GM13977 (cell line): ENCODE data around the gene SLC52A3.

Source experiments
- DNase-seq: peaks from one replicate; pipeline ENCODE4 v3.0.0; 2012; ENCODE audit warnings: low spot score
- in situ Hi-C: fragments of 300-500 bp; cut with MboI; formaldehyde crosslinking; loops from one replicate; pipeline ENCODE4 v1.12.0; 2022; ENCODE audit warnings: low sequenced_read_pairs, low pct_unique_long_range_greater_than_20kb, mixed read lengths, inconsistent platforms; ENCODE audit not compliant: unreplicated experiment
- TF ChIP-seq, protein P1 (sequence below): IDR thresholded peaks from 2 replicates; pipeline ENCODE4 v1.5.1; 2012; ENCODE audit warnings: mild to moderate bottlenecking, control low read depth; ENCODE audit not compliant: insufficient read depth; ENCODE audit errors: extremely low read depth, missing control alignments

SLC52A3 gene

DNA sequence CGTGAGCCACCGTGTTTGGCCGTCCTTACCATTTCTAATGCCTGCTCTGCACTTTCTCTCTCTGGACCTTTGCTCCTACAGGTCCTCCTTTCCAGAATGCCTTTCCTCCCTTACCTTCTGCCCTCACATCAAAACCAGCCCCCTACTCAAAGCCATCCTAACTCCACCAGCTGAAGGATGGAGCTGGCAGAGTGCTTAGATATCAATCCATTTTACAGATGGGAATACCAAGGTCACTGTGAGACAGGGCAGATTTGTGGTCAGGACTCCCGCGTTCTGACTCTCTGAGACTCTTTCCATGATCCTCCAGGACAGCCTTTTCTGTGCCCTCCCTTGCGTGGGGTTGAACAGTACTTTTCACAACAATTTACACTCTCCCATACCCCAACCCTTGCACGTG, 51.0 kb downstream of the SLC52A3 start:
- in situ Hi-C loops = no loop called here
- no peak for DNase-seq
- TF ChIP-seq, protein P1, sequence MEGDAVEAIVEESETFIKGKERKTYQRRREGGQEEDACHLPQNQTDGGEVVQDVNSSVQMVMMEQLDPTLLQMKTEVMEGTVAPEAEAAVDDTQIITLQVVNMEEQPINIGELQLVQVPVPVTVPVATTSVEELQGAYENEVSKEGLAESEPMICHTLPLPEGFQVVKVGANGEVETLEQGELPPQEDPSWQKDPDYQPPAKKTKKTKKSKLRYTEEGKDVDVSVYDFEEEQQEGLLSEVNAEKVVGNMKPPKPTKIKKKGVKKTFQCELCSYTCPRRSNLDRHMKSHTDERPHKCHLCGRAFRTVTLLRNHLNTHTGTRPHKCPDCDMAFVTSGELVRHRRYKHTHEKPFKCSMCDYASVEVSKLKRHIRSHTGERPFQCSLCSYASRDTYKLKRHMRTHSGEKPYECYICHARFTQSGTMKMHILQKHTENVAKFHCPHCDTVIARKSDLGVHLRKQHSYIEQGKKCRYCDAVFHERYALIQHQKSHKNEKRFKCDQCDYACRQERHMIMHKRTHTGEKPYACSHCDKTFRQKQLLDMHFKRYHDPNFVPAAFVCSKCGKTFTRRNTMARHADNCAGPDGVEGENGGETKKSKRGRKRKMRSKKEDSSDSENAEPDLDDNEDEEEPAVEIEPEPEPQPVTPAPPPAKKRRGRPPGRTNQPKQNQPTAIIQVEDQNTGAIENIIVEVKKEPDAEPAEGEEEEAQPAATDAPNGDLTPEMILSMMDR = no peak

DNA sequence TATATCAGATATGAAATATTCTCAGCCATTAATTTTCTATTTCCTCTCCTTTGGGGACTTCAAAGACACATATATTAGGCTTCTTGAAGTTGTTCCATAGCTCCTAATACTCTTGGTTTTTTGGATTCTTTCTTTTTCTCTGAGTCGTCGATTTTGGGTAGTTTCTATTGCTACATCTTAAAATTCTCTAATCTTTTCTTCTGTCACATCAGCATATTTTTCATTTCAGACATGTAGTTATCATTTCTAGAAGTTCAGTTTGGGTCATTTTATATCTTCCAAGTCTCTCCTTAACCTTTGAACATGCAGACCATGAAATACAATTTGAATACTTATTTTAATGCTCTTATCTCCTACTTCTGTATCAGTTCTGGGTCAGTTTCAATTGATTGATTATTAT, 53.8 kb downstream of the SLC52A3 start:
- in situ Hi-C loops = no loop called here
- TF ChIP-seq, protein P1 = no peak

DNA sequence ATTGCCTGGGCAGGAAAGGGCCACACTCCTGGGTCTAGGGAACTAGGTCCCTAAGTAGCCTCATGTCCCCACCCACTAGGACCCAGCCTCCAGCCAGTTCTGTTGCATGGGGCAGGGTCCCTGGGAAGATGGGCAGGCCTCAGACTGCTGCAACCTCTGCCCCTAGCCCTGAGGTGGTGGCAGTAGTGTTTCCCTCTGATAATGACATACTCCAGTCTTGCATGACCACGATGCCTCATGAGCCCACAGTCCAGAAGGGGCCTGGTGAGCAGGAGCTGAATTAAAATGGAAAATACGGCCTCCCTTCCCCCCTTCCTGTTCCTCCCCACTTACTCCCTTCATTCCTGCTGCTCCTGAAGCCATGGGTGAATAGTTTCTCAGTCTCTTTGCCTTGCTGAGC, 56.7 kb downstream of the SLC52A3 start:
- no peak for DNase-seq
- TF ChIP-seq, protein P1 = no peak
- in situ Hi-C loops = no loop called here

More for the DNA sequence above, 53.8 kb downstream of the SLC52A3 start:
- no peak for DNase-seq

DNA sequence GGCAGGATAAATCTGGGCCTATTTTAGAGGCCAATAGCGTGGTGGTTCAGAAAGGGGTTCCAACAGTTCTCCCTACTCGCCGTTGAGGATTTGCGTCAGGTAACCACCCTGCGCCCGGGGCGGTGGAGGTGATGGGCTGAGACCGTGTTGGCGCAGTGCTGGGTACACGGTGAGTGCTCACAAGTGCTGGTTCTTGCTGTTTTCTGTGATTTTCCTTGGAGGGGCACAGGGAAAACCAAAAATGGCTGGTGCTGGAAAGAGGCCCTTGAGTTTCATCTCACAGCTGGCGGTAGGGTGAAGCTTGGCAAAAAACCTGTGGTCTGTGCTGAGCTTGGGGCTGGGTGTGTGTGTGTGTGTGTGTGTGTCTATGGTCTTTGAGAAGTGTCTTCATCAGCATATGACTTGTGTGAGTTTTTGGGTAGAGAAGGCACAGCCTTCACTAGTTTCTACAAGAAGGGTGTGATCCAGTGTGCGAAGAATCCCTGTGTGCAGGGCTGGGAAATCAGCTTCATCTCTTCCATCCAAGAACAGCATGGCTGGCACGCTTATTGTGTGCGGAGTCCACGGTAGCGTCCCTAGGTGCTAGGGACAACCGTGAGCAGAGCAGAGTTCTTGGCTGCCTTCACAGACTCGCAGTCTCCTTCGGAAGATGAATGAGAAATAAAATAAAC, 57.4 kb downstream of the SLC52A3 start:
- no peak for DNase-seq
- TF ChIP-seq, protein P1 = no peak
- in situ Hi-C loops = no loop called here
